IMR-90 (cell line): ENCODE results near the gene VIPR2. TPM values are rescaled to one million over a fixed set of nuclear protein-coding genes. Genes with fewer than 3 reads are reported as not detected.

ENCODE experiments used
- ATAC-seq: fragments of 200-7000 bp; cut with Tn5 transposase; 2 replicates; pipeline ENCODE4 v1.9.1; 2020; ENCODE audit warnings: low read depth, mild to moderate bottlenecking, moderate library complexity
- BruUV-seq: library from RNA; stranded (reverse); fragments of 400-500 nt; replicated peaks from 2 replicates; lab custom pipeline; 2021; lab: Mats Ljungman, UMichigan
- CTCF ChIA-PET: fragments of 300-600 bp; formaldehyde crosslinking; extraction: SDS; loops from one replicate; lab custom pipeline; 2021; ENCODE audit warnings: antibody characterized with exemption; lab: Yijun Ruan, JAX
- POLR2A ChIA-PET: fragments of 300-600 bp; sonication (Branson Sonifier 250); formaldehyde crosslinking; loops from one replicate; lab custom pipeline; 2022; ENCODE audit warnings: antibody characterized with exemption; ENCODE audit not compliant: unreplicated experiment; lab: Charles Lee
- DNase-seq: peaks from one replicate; pipeline ENCODE4 v3.0.0; 2013
- H2AFZ ChIP-seq: replicated peaks from 2 replicates; pipeline ENCODE3; 2013; ENCODE audit warnings: low read length, mild to moderate bottlenecking; ENCODE audit not compliant: poor library complexity
- H2AK5ac ChIP-seq: 2 replicates; pipeline ENCODE4 v1.6.1; 2013; ENCODE audit warnings: low read depth, low read length, inconsistent platforms
- H2AK9ac ChIP-seq: replicated peaks from 2 replicates; pipeline ENCODE3; 2013; ENCODE audit warnings: mild to moderate bottlenecking, low read depth, low read length, moderate library complexity; ENCODE audit not compliant: poor library complexity
- H2BK120ac ChIP-seq: 2 replicates; pipeline ENCODE4 v1.6.1; 2013; ENCODE audit warnings: low read depth, low read length, inconsistent platforms
- H2BK15ac ChIP-seq: 3 replicates; pipeline ENCODE4 v1.6.1; 2013; ENCODE audit warnings: low read depth, low read length, inconsistent platforms
- H2BK20ac ChIP-seq: 2 replicates; pipeline ENCODE4 v1.6.1; 2013; ENCODE audit warnings: low read depth, mild to moderate bottlenecking, inconsistent platforms, low read length, moderate library complexity
- H2BK5ac ChIP-seq: 2 replicates; pipeline ENCODE4 v1.6.1; 2013; ENCODE audit warnings: mild to moderate bottlenecking, low read depth, low read length, inconsistent platforms; ENCODE audit not compliant: poor library complexity, severe bottlenecking
- H3K14ac ChIP-seq: replicated peaks from 2 replicates; pipeline ENCODE4 v1.6.1; 2013; ENCODE audit warnings: low read depth, low read length, inconsistent platforms
- H3K18ac ChIP-seq: 2 replicates; pipeline ENCODE4 v1.6.1; 2013; ENCODE audit warnings: low read depth, low read length, control low read depth
- H3K23ac ChIP-seq: 2 replicates; pipeline ENCODE4 v1.6.1; 2013; ENCODE audit warnings: low read depth, low read length, inconsistent platforms
- H3K27ac ChIP-seq: 2 replicates; pipeline ENCODE4 v1.5.1; 2013; ENCODE audit warnings: mild to moderate bottlenecking, control low read depth, low read length; ENCODE audit not compliant: insufficient read depth
- H3K27me3 ChIP-seq: 2 replicates; pipeline ENCODE4 v1.6.1; 2013; ENCODE audit warnings: low read length; ENCODE audit not compliant: control insufficient read depth, insufficient read depth
- H3K36me3 ChIP-seq: 2 replicates; pipeline ENCODE4 v1.6.1; 2013; ENCODE audit warnings: low read length, mixed read lengths; ENCODE audit not compliant: control insufficient read depth, insufficient read depth
- H3K4ac ChIP-seq: 2 replicates; pipeline ENCODE4 v1.6.1; 2013; ENCODE audit warnings: low read depth, low read length, inconsistent platforms
- H3K4me1 ChIP-seq: 2 replicates; pipeline ENCODE4 v1.6.1; 2013; ENCODE audit warnings: low read length, mixed read lengths; ENCODE audit not compliant: control insufficient read depth, insufficient read depth
- H3K4me2 ChIP-seq: 2 replicates; pipeline ENCODE4 v1.6.1; 2013; ENCODE audit warnings: low read depth, mild to moderate bottlenecking, control low read depth, low read length, moderate library complexity
- H3K4me3 ChIP-seq: 2 replicates; pipeline ENCODE4 v1.5.1; 2013; ENCODE audit warnings: low read depth, mild to moderate bottlenecking, control low read depth, low read length, moderate library complexity; ENCODE audit not compliant: insufficient read depth
- H3K56ac ChIP-seq: 2 replicates; pipeline ENCODE4 v1.6.1; 2013; ENCODE audit warnings: low read length, inconsistent platforms; ENCODE audit not compliant: insufficient read depth; ENCODE audit errors: extremely low read depth
- H3K79me1 ChIP-seq, 2 experiments: 2 replicates each; pipeline ENCODE4 v1.6.1; 2013; ENCODE audit warnings: low read length in 2 of 2, inconsistent platforms in 1 of 2, low read depth in 1 of 2
- H3K9ac ChIP-seq: 2 replicates; pipeline ENCODE4 v1.6.1; 2013; ENCODE audit warnings: low read depth, low read length, control low read depth
- H3K9me1 ChIP-seq: 2 replicates; pipeline ENCODE4 v1.6.1; 2013; ENCODE audit warnings: low read length, inconsistent platforms; ENCODE audit not compliant: insufficient read depth
- H3K9me3 ChIP-seq: 2 replicates; pipeline ENCODE4 v1.6.1; 2013; ENCODE audit warnings: low read length; ENCODE audit not compliant: control insufficient read depth, insufficient read depth
- H4K20me1 ChIP-seq: 2 replicates; pipeline ENCODE4 v1.6.1; 2013; ENCODE audit warnings: low read length, inconsistent platforms; ENCODE audit not compliant: insufficient read depth
- H4K5ac ChIP-seq: 2 replicates; pipeline ENCODE4 v1.6.1; 2013; ENCODE audit warnings: mild to moderate bottlenecking, low read depth, low read length, control low read depth
- H4K8ac ChIP-seq, 2 experiments: 2 replicates each; pipeline ENCODE4 v1.6.1; 2013; ENCODE audit warnings: low read depth in 2 of 2, low read length in 2 of 2, control low read depth in 1 of 2, inconsistent platforms in 1 of 2
- H4K91ac ChIP-seq: 2 replicates; pipeline ENCODE4 v1.6.1; 2013; ENCODE audit warnings: low read depth, low read length, inconsistent platforms; ENCODE audit not compliant: insufficient read depth
- MAFK ChIP-seq: IDR thresholded peaks from 2 replicates; pipeline ENCODE4 v1.6.1; 2012; ENCODE audit warnings: low read depth, low read length, improper control_type of control experiment
- NFE2L2 ChIP-seq: fragments of 150-350 bp; IDR thresholded peaks from 2 replicates; pipeline ENCODE4 v1.6.1; 2016; ENCODE audit warnings: low read depth, mild to moderate bottlenecking, low read length
- RFX5 ChIP-seq: IDR thresholded peaks from 2 replicates; pipeline ENCODE4 v1.8.0; 2012; ENCODE audit warnings: low read depth, mild to moderate bottlenecking, low read length, moderate library complexity
- WGBS, 2 experiments: methylation state at CpG; one replicate each; pipeline versions ENCODE4 v1.1.5 to v1.1.7; 2013; ENCODE audit warnings: missing lambda C conversion rate in 2 of 2; ENCODE audit not compliant: insufficient read length in 1 of 2; ENCODE audit errors: extremely low coverage in 2 of 2; 5-methylcytosine and 5-hydroxymethylcytosine counted together
- dilution Hi-C: fragments of 300-500 bp; cut with HindIII; formaldehyde crosslinking; loops from one replicate; pipeline ENCODE4 v1.14.3; 2018; ENCODE audit warnings: low sequenced_read_pairs; ENCODE audit not compliant: unreplicated experiment
- in situ Hi-C: fragments of 300-500 bp; cut with MboI; formaldehyde crosslinking; loops from 3 replicates; pipeline ENCODE4 v1.14.3; 2019; ENCODE audit warnings: low sequenced_read_pairs, inconsistent platforms, mixed read lengths
- intact Hi-C: fragments of 100-400 bp; cut with micrococcal nuclease; formaldehyde crosslinking; loops from 2 replicates; pipeline ENCODE4 v1.10.0; 2022
- polyA plus RNA-seq, 3 experiments: library from polyadenylated mRNA; depleted of rRNA; stranded (reverse); fragments of >200 nt; gene quantifications; 2 replicates each; pipeline ENCODE4 v1.2.3, GENCODE V29; 2012; ENCODE audit warnings: low replicate concordance in 1 of 3
- total RNA-seq: library from RNA; depleted of rRNA; stranded (reverse); fragments of >200 nt; gene quantifications from 2 replicates; pipeline ENCODE4 v1.2.3, GENCODE V29; 2012
- TF ChIP-seq, protein P1 (sequence below): conservative IDR thresholded peaks from 2 replicates; pipeline ENCODE4 v1.5.1; 2012; ENCODE audit warnings: mild to moderate bottlenecking, low read depth, low read length, improper control_type of control experiment

VIPR2 gene
- total and polyA plus RNA-seq, 2 of the 4 experiments (the other 2 are of a cell fraction), result not detected

DNA sequence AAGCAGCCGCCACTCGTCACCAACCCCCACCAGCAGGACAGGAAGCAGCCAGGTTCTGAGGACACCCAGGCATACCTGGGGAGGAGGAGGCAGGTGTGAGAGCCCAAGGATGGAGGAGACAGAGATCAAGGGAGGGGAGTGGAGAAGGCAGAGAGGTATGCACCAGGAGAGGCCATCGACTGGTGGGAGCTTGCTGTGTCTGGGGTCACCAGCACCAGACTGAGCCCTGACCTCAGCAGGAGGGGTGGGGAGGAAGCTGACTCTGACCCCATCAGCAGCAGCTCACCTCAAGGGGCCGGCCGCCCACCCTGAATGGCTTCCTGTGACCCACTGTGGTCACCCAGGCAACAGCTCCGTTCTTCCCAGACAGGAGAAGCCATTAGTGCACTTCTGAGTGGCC is 7.8 kb downstream of the VIPR2 start:
- CTCF ChIA-PET, result no interaction called here
- dilution Hi-C loops, result no loop called here

More for the DNA sequence above, 7.8 kb downstream of the VIPR2 start:
- BruUV-seq, result no TSS peak
- H3K9me3 ChIP-seq, result peaks cover 14% of the 10 kb centered on the region
- H3K27ac ChIP-seq, result no peak overlapping the region
- H2BK5ac ChIP-seq, result no peak overlapping the region
- H3K4me3 ChIP-seq, result no peak overlapping the region
- H3K18ac ChIP-seq, result no peak overlapping the region
- no peak overlapping the region for H3K23ac ChIP-seq
- no peaks in the 10 kb centered on the region for H3K27me3 ChIP-seq
- no peaks in the 10 kb centered on the region for H3K36me3 ChIP-seq
- H4K5ac ChIP-seq, result no peak overlapping the region
- H3K9ac ChIP-seq, result no peak overlapping the region
- no peaks in the 10 kb centered on the region for H4K20me1 ChIP-seq
- POLR2A ChIA-PET, result no interaction called here
- no peak overlapping the region for H2AK5ac ChIP-seq
- H3K4ac ChIP-seq, result no peak overlapping the region
- in situ Hi-C loops (no loop called here), intact Hi-C loops (no loop called here)
- no peak overlapping the region for H2AFZ ChIP-seq
- H3K9me1 ChIP-seq, result no peaks in the 10 kb centered on the region
- no peak overlapping the region for H2BK15ac ChIP-seq
- no peak overlapping the region for H2BK20ac ChIP-seq
- H4K91ac ChIP-seq, result no peak overlapping the region
- no peaks in the 10 kb centered on the region for H3K79me1 ChIP-seq
- H2AK9ac ChIP-seq, result no peak overlapping the region
- H3K4me1 ChIP-seq, result no peaks in the 10 kb centered on the region
- no peak overlapping the region for H3K14ac ChIP-seq
- no CpG with 5 or more reads among the region's 6 CpGs for WGBS, 2 experiments
- H3K4me2 ChIP-seq, result no peak overlapping the region
- DNase-seq (no peak), ATAC-seq (no peak)
- no peak overlapping the region for H2BK120ac ChIP-seq
- no peak overlapping the region for H4K8ac ChIP-seq
- H3K56ac ChIP-seq, result no peak overlapping the region
- TF ChIP-seq RFX5 (no peak), MAFK (no peak), NFE2L2 (no peak)
- TF ChIP-seq, protein P1, sequence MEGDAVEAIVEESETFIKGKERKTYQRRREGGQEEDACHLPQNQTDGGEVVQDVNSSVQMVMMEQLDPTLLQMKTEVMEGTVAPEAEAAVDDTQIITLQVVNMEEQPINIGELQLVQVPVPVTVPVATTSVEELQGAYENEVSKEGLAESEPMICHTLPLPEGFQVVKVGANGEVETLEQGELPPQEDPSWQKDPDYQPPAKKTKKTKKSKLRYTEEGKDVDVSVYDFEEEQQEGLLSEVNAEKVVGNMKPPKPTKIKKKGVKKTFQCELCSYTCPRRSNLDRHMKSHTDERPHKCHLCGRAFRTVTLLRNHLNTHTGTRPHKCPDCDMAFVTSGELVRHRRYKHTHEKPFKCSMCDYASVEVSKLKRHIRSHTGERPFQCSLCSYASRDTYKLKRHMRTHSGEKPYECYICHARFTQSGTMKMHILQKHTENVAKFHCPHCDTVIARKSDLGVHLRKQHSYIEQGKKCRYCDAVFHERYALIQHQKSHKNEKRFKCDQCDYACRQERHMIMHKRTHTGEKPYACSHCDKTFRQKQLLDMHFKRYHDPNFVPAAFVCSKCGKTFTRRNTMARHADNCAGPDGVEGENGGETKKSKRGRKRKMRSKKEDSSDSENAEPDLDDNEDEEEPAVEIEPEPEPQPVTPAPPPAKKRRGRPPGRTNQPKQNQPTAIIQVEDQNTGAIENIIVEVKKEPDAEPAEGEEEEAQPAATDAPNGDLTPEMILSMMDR, result no peak
